ENCODE data around the gene HIF1A.

DNA sequence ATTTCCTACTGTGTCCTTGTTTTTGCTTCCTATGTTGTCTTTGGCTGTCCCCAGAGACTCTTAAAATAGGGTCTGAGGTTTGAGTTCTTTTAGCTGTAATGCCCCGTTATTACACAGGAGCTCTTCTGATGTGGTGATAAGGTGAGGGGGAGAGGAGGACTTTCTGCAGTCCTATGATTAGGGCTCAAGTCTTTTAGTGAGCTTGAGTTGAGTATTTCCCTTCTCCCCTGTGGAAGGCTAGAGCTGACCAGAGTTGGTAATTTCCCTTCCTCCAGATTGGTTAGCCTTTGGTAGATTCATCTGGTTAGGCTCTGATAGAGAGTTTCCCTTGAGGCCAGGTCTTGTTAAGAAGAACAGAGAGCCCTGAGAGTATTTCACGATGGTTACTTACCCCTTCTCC lies 4.3 kb upstream of the HIF1A start:
- TF ChIP-seq CTCF (IDR thresholded peaks at IDR 0.05) (no peak), POLR2A (IDR thresholded peaks at IDR 0.05) (no peak)
